GM12864 (cell line): Measurements from ENCODE around the gene CDK4.

Source experiments
- DNase-seq: peaks from one replicate; pipeline ENCODE4 v3.0.0-alpha.2; 2011; ENCODE audit warnings: low read depth
- H3K4me3 ChIP-seq: 2 replicates; pipeline ENCODE4 v1.5.1; 2011; ENCODE audit warnings: mild to moderate bottlenecking, low read depth, low read length, control low read depth
- TF ChIP-seq, protein P1 (sequence below): IDR thresholded peaks from 2 replicates; pipeline ENCODE4 v1.5.1; 2011; ENCODE audit warnings: low read depth, mild to moderate bottlenecking, moderate library complexity, low read length, control low read depth, inconsistent platforms; ENCODE audit errors: missing control alignments

Gene CDK4

DNA sequence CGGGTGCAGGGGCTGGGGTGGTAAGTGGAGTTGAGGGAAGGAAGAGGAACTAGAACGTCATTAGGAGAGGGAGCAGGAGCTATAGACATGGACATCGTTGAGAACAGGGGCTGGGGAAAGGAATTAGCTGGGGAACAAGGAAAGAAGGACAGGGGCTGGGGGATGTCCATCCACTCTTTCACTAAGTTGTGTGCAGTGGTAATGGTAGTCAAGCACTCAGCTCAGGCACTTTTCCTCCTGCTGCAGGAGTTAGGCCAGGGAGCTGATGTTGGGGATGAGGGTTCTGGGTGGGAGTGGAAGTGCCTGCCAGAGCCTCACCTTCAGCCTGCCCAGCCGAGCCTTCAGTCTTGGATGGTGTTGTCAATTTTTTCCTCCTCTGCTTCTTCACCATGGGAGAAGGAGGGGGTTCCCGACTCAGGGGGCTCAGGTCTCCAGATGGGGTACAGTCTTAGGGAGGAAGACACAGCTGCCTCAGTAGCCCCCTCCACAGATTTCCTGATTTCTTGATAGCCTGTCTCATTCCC is 22.7 kb downstream of the CDK4 start:
- H3K4me3 ChIP-seq: no peak overlapping the region
- DNase-seq: no peak
- TF ChIP-seq, protein P1, sequence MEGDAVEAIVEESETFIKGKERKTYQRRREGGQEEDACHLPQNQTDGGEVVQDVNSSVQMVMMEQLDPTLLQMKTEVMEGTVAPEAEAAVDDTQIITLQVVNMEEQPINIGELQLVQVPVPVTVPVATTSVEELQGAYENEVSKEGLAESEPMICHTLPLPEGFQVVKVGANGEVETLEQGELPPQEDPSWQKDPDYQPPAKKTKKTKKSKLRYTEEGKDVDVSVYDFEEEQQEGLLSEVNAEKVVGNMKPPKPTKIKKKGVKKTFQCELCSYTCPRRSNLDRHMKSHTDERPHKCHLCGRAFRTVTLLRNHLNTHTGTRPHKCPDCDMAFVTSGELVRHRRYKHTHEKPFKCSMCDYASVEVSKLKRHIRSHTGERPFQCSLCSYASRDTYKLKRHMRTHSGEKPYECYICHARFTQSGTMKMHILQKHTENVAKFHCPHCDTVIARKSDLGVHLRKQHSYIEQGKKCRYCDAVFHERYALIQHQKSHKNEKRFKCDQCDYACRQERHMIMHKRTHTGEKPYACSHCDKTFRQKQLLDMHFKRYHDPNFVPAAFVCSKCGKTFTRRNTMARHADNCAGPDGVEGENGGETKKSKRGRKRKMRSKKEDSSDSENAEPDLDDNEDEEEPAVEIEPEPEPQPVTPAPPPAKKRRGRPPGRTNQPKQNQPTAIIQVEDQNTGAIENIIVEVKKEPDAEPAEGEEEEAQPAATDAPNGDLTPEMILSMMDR: no peak

DNA sequence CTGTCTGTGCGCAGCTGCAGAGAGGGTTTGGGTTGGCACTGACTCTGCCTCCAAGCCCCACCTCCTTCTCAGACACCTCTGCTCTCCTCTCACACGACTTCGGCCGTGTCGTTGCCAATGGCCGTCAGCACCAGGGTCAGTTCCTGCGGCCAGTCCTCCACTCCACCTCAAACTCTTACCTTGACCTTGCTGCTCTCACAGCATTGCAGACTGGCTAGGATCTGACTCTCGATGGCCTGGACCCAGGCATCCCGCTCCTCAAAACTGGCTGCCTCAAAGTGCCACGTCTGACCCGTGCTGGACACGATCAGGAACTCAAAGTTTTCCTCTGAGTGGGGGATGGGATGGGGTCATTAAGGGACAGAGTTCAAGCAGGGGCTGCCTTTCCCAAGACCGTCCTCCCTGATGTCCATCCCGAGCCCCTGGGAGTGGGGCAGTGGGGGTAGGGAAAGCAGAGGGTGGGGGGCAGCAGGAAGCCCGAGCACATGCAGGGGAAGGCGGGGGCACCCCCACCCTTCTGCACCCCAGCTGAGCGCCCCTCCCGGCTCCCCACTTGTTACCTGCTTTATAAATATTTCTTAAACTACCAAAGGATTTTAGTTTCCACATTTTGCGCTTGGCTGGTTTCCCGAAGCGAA is 24.2 kb downstream of the CDK4 start:
- H3K4me3 ChIP-seq: no peak overlapping the region
- TF ChIP-seq, protein P1: no peak
- DNase-seq: no peak

- DNase-seq: no peak
- TF ChIP-seq, protein P1: no peak
- no peak overlapping the region for H3K4me3 ChIP-seq
Measured at GRCh38 chr12:57726884-57727757, 25.0 kb downstream of the CDK4 start.

- TF ChIP-seq, protein P1: peak; percentile 34
- DNase-seq: no peak
- H3K4me3 ChIP-seq: no peak overlapping the region
Measured at GRCh38 chr12:57726151-57726883, 25.8 kb downstream of the CDK4 start.

DNA sequence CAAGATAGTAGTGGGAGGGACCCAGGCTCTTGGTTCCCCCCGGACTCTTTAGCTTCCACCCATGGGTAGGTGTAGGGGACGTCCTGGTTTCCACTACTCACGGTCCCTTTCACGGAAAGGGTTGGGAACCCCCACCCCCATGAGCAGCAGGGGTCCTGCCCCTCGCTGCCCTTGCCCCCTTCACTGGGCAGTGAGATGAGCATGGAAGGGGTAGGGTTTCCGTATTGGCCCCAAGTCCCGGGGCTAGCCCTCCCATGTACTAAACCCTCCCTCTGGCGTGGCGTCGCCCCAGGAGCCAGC is 26.3 kb downstream of the CDK4 start:
- TF ChIP-seq, protein P1: no peak
- DNase-seq: no peak
- no peak overlapping the region for H3K4me3 ChIP-seq

DNA sequence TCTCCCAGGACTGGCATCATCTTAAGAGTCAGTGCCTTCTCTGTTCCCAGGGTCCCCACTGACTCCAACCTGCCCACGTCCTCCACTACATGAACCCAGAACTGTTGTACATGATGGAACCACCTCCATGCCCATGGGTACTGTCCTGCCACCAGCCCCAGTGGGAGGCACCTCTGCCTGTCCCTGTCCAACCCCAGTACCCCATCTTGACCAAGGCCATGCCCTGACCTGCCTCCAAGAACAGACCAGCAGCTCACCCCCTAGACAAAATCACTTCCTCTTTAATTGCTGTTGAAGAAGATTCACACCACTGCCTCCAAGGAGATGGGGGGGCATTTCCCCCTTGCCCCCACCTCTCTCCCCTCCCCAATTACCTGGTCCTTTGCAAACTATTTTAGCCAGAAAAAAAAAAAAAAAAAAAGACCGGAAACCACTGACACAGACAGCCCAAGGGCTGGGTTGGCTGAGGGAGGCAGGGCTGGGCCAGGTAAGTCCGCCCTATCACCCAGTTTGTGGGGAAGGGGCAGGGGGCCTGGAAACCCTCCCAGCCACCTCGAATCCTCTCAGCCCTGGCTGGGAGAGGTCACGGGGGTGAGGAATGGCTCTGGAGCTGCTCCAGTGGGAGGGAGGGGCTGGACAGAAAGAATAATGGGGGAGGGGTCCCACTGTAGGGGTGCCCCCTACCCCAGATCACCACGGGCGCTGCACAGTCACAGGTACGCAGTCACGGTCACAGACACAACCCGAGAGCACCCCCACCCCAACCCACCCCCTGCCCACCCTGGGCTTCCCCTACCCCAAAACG is 27.0 kb downstream of the CDK4 start:
- DNase-seq: no peak
- TF ChIP-seq, protein P1: no peak
- H3K4me3 ChIP-seq: no peak overlapping the region
